ENCODE data around the gene SETD6. TPM values are rescaled to one million over a fixed set of nuclear protein-coding genes. Genes with fewer than 3 reads are reported as not detected.

The SETD6 gene
- total and polyA plus RNA-seq, 9 of the 15 experiments (the other 6 are each of a cell fraction or from before 2014, with no cell fraction given), result 9.2 to 40.9 (median 19.8) TPM

GRCh38 chr16:58541711-58542110 lies 26.4 kb downstream of the SETD6 start (continued):
- TF ChIP-seq ZBTB2 (IDR thresholded peaks at IDR 0.05), result no peak
- TF ChIP-seq CGGBP1 (CRISPR knock-in tag; IDR thresholded peaks at IDR 0.05), result no peak
- TF ChIP-seq ESRRA (IDR thresholded peaks at IDR 0.05; ENCODE audit: borderline replicate concordance, low read depth), result no peak
- TF ChIP-seq, protein P1, sequence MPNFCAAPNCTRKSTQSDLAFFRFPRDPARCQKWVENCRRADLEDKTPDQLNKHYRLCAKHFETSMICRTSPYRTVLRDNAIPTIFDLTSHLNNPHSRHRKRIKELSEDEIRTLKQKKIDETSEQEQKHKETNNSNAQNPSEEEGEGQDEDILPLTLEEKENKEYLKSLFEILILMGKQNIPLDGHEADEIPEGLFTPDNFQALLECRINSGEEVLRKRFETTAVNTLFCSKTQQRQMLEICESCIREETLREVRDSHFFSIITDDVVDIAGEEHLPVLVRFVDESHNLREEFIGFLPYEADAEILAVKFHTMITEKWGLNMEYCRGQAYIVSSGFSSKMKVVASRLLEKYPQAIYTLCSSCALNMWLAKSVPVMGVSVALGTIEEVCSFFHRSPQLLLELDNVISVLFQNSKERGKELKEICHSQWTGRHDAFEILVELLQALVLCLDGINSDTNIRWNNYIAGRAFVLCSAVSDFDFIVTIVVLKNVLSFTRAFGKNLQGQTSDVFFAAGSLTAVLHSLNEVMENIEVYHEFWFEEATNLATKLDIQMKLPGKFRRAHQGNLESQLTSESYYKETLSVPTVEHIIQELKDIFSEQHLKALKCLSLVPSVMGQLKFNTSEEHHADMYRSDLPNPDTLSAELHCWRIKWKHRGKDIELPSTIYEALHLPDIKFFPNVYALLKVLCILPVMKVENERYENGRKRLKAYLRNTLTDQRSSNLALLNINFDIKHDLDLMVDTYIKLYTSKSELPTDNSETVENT (CRISPR knock-in tag; IDR thresholded peaks at IDR 0.05), result no peak
- no peak for TF ChIP-seq ZNF785 (CRISPR knock-in tag; IDR thresholded peaks at IDR 0.05)
- TF ChIP-seq ELK1 (CRISPR knock-in tag; IDR thresholded peaks at IDR 0.05), result no peak
